ENCODE data around the gene C11orf98.

Gene C11orf98

DNA sequence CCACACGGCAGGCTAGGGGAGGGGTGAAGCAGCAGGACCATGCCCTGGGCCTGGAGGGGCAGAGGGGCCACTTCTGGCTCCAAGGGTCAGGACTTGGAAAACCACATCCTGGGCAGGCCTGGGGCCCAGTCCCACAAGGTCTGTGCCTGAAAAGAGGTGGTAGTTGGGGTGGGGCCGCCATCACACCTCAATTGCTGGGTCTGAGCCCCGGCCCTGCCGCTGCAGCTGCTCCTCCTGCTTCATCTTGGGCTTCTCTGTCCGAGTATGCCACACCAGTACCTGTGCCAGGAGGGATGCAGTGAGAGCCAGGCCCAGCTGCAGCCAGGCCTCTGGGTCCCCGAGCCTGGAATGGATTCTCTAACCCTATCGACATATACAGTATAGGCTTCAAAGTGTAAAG lies 49.5 kb downstream of the C11orf98 start:
- Histone ChIP-seq H3F3A (ENCODE audit: control insufficient read depth, insufficient read depth) (peaks cover 15% of the 10 kb centered on the region), H3K36me3 (ENCODE audit: control insufficient read depth, low read length) (peaks cover 42% of the 10 kb centered on the region), H3K27ac (ENCODE audit: low read depth, low read length) (no peak overlapping the region), H4K20me1 (ENCODE audit: control insufficient read depth, insufficient read depth, low read depth, low read length) (no peaks in the 10 kb centered on the region), H3K4me1 (ENCODE audit: control insufficient read depth, low read length) (peaks cover 24% of the 10 kb centered on the region), H3K27me3 (ENCODE audit: control insufficient read depth, low read length) (no peaks in the 10 kb centered on the region), H3K4me3 (ENCODE audit: low read length) (no peak overlapping the region), H3K9me3 (ENCODE audit: control insufficient read depth, insufficient read depth, low read length) (no peaks in the 10 kb centered on the region), H3K4me2 (ENCODE audit: low read length) (no peak overlapping the region), H3K9me2 (replicated peaks; ENCODE audit: control insufficient read depth, low read length) (no peaks in the 10 kb centered on the region), H3K79me2 (ENCODE audit: control insufficient read depth, low read length) (peaks cover 32% of the 10 kb centered on the region)
- TF ChIP-seq, protein P1, sequence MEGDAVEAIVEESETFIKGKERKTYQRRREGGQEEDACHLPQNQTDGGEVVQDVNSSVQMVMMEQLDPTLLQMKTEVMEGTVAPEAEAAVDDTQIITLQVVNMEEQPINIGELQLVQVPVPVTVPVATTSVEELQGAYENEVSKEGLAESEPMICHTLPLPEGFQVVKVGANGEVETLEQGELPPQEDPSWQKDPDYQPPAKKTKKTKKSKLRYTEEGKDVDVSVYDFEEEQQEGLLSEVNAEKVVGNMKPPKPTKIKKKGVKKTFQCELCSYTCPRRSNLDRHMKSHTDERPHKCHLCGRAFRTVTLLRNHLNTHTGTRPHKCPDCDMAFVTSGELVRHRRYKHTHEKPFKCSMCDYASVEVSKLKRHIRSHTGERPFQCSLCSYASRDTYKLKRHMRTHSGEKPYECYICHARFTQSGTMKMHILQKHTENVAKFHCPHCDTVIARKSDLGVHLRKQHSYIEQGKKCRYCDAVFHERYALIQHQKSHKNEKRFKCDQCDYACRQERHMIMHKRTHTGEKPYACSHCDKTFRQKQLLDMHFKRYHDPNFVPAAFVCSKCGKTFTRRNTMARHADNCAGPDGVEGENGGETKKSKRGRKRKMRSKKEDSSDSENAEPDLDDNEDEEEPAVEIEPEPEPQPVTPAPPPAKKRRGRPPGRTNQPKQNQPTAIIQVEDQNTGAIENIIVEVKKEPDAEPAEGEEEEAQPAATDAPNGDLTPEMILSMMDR (IDR thresholded peaks at IDR 0.05; ENCODE audit: low read depth, low read length, poor library complexity, severe bottlenecking) = no peak

DNA sequence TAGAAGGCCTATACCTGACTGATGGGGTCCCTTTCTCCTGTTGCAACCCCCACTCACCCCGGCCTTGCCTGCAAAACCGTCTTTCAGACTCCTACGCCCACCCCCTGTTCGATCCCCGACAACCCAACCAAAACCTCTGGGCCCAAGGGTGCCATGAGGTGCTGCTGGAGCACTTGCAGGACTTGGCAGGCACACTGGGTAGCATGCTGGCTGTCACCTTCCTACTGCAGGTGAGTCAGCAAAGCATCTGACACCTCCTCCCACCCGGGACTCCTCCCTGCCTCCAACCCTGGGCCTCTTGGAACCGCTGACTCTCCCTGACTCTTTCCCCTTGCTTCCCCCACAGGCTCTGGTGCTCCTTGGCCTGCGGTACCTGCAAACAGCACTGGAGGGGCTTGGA lies 50.7 kb downstream of the C11orf98 start:
- Histone ChIP-seq H3K4me3 (ENCODE audit: low read length) (no peak overlapping the region), H3K4me1 (ENCODE audit: control insufficient read depth, low read length) (peaks cover 20% of the 10 kb centered on the region), H3K27me3 (ENCODE audit: control insufficient read depth, low read length) (no peaks in the 10 kb centered on the region), H3K36me3 (ENCODE audit: control insufficient read depth, low read length) (peaks cover 40% of the 10 kb centered on the region), H3K9me3 (ENCODE audit: control insufficient read depth, insufficient read depth, low read length) (no peaks in the 10 kb centered on the region), H3F3A (ENCODE audit: control insufficient read depth, insufficient read depth) (peaks cover 14% of the 10 kb centered on the region), H3K9me2 (replicated peaks; ENCODE audit: control insufficient read depth, low read length) (no peaks in the 10 kb centered on the region), H4K20me1 (ENCODE audit: control insufficient read depth, insufficient read depth, low read depth, low read length) (no peaks in the 10 kb centered on the region), H3K79me2 (ENCODE audit: control insufficient read depth, low read length) (peaks cover 20% of the 10 kb centered on the region), H3K4me2 (ENCODE audit: low read length) (no peak overlapping the region), H3K27ac (ENCODE audit: low read depth, low read length) (no peak overlapping the region)
- TF ChIP-seq, protein P1 (IDR thresholded peaks at IDR 0.05; ENCODE audit: low read depth, low read length, poor library complexity, severe bottlenecking) = no peak
- no peak for TF ChIP-seq EZH2phosphoT487 (IDR thresholded peaks at IDR 0.05; ENCODE audit: borderline replicate concordance, low read length)

DNA sequence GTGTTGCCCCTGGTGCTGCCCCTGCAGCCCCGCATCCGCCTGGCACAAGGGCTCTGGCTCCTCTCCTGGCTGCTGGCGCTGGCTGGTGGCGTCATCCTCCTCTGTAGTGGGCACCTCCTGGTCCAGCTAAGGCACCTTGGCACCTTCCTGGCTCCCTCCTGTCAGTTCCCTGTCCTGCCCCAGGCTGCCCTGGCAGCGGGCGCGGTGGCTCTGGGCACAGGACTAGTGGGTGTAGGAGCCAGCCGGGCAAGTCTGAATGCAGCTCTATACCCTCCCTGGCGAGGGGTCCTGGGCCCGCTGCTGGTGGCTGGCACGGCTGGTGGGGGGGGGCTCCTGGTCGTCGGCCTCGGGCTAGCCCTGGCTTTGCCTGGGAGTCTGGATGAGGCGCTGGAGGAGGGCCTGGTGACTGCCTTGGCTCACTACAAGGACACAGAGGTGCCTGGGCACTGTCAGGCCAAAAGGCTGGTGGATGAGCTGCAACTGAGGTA lies 51.7 kb downstream of the C11orf98 start:
- Histone ChIP-seq H3K9me2 (replicated peaks; ENCODE audit: control insufficient read depth, low read length) (no peaks in the 10 kb centered on the region), H4K20me1 (ENCODE audit: control insufficient read depth, insufficient read depth, low read depth, low read length) (no peaks in the 10 kb centered on the region), H3K79me2 (ENCODE audit: control insufficient read depth, low read length) (peaks cover 17% of the 10 kb centered on the region), H3K4me2 (ENCODE audit: low read length) (peak overlapping the region; percentile 98; the same call in 1 of the 2 replicates), H3F3A (ENCODE audit: control insufficient read depth, insufficient read depth) (peaks cover 12% of the 10 kb centered on the region), H3K4me1 (ENCODE audit: control insufficient read depth, low read length) (peaks cover 21% of the 10 kb centered on the region), H3K27me3 (ENCODE audit: control insufficient read depth, low read length) (no peaks in the 10 kb centered on the region), H3K4me3 (ENCODE audit: low read length) (peak overlapping the region; percentile 92), H3K36me3 (ENCODE audit: control insufficient read depth, low read length) (peaks cover 40% of the 10 kb centered on the region), H3K9me3 (ENCODE audit: control insufficient read depth, insufficient read depth, low read length) (no peaks in the 10 kb centered on the region), H3K27ac (ENCODE audit: low read depth, low read length) (peak overlapping the region; percentile 64; the same call in 1 of the 2 replicates)
- no peak for TF ChIP-seq EZH2phosphoT487 (IDR thresholded peaks at IDR 0.05; ENCODE audit: borderline replicate concordance, low read length)
- TF ChIP-seq, protein P1 (IDR thresholded peaks at IDR 0.05; ENCODE audit: low read depth, low read length, poor library complexity, severe bottlenecking) = no peak
